Neural progenitor cell (in vitro differentiated cells): ENCODE results near the gene ANKRD31.

Experiments used
- CTCF ChIP-seq: fragments of 200-600 bp; sonication (generic); IDR thresholded peaks from 2 replicates; pipeline ENCODE4 v1.5.1; 2017; ENCODE audit warnings: antibody characterized with exemption, mild to moderate bottlenecking
- EZH2 ChIP-seq: fragments of 200-600 bp; sonication (generic); IDR thresholded peaks from 2 replicates; pipeline ENCODE4 v1.6.1; 2017; ENCODE audit warnings: antibody characterized with exemption, mild to moderate bottlenecking, moderate library complexity

GRCh38 chr5:75236322-75237316 is at the start of gene ANKRD31:
- TF ChIP-seq CTCF (peak; percentile 77), EZH2 (no peak)
